GM12878 (cell line): ENCODE measurements around the gene PMF1.

ENCODE experiments used
- JUND ChIP-seq: IDR thresholded peaks from 2 replicates; pipeline ENCODE4 v1.6.1; 2012; ENCODE audit warnings: low read depth, mild to moderate bottlenecking, low read length, improper control_type of control experiment, moderate library complexity
- RCOR1 ChIP-seq: conservative IDR thresholded peaks from 2 replicates; pipeline ENCODE4 v1.6.1; 2012; ENCODE audit warnings: low read depth, low read length, improper control_type of control experiment
- TAF1 ChIP-seq: IDR thresholded peaks from 2 replicates; pipeline ENCODE4 v1.6.1; 2011; ENCODE audit warnings: mild to moderate bottlenecking, low read depth, low read length, borderline replicate concordance
- TCF3 ChIP-seq: IDR thresholded peaks from 2 replicates; pipeline ENCODE4 v1.6.1; 2012; ENCODE audit warnings: low read depth, mild to moderate bottlenecking, low read length, borderline replicate concordance; ENCODE audit not compliant: insufficient read depth
- ZNF207 ChIP-seq: fragments of 450-650 bp; IDR thresholded peaks from 2 replicates; pipeline ENCODE4 v1.6.1; 2014; ENCODE audit warnings: antibody characterized with exemption, mild to moderate bottlenecking, borderline replicate concordance
- TF ChIP-seq, protein P1 (sequence below), 3 experiments: IDR thresholded peaks in 2 of 3; conservative IDR thresholded peaks in 1 of 3; 2 replicates each; pipeline ENCODE4 v1.5.1; 2011; ENCODE audit warnings: low read depth in 3 of 3, low read length in 3 of 3, mild to moderate bottlenecking in 3 of 3, control low read depth in 2 of 3, moderate library complexity in 2 of 3, inconsistent platforms in 1 of 3, mixed read lengths in 1 of 3; ENCODE audit not compliant: control insufficient read depth in 2 of 3, insufficient read depth in 1 of 3; ENCODE audit errors: extremely low read depth in 1 of 3
- TF ChIP-seq, protein P2 (sequence below): IDR thresholded peaks from 2 replicates; pipeline ENCODE4 v1.6.1; 2011; ENCODE audit warnings: low read depth, mild to moderate bottlenecking, low read length, moderate library complexity, borderline replicate concordance; ENCODE audit errors: extremely low read depth

DNA sequence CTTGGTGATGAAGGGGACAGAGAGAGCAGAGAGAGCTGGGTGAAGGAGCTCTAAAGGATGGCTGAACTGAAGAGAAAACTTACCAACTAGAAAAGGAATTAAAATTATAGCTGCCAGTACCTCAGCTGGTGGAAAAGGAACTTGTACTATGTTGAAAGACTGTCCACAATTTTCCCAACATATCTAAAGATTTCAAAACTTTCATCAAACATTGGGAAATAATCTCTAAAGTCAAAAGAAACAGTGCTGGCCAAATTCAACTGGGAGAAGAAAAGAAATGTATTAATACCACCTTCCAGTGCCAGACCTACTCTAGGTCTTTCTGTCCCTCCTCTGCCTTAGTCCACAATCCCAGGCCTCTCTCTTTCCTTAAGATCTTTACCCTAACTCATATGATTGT lies 63.7 kb downstream of the PMF1 start:
- TF ChIP-seq, protein P1, sequence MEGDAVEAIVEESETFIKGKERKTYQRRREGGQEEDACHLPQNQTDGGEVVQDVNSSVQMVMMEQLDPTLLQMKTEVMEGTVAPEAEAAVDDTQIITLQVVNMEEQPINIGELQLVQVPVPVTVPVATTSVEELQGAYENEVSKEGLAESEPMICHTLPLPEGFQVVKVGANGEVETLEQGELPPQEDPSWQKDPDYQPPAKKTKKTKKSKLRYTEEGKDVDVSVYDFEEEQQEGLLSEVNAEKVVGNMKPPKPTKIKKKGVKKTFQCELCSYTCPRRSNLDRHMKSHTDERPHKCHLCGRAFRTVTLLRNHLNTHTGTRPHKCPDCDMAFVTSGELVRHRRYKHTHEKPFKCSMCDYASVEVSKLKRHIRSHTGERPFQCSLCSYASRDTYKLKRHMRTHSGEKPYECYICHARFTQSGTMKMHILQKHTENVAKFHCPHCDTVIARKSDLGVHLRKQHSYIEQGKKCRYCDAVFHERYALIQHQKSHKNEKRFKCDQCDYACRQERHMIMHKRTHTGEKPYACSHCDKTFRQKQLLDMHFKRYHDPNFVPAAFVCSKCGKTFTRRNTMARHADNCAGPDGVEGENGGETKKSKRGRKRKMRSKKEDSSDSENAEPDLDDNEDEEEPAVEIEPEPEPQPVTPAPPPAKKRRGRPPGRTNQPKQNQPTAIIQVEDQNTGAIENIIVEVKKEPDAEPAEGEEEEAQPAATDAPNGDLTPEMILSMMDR (IDR thresholded peaks at IDR 0.05 in 2 of 3, conservative IDR thresholded peaks at IDR 0.05 in 1 of 3; ENCODE audit: control insufficient read depth in 2 of 3, extremely low read depth in 1 of 3, insufficient read depth in 1 of 3, low read depth in 3 of 3, low read length in 3 of 3) = no peak
- TF ChIP-seq, protein P2, sequence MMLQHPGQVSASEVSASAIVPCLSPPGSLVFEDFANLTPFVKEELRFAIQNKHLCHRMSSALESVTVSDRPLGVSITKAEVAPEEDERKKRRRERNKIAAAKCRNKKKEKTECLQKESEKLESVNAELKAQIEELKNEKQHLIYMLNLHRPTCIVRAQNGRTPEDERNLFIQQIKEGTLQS = no peak
- TF ChIP-seq JUND (no peak), TCF3 (no peak), RCOR1 (no peak), ZNF207 (no peak), TAF1 (no peak)
